Muscle layer of duodenum (tissue), 2 donors: ENCODE data around the gene MYH6.

ENCODE experiments used
- H3K27ac ChIP-seq: one replicate; pipeline ENCODE4 v1.7.0; 2013; ENCODE audit warnings: mild to moderate bottlenecking, low read length
- H3K27me3 ChIP-seq: one replicate; pipeline ENCODE4 v1.7.0; 2013; ENCODE audit warnings: low read depth, mild to moderate bottlenecking, control low read depth, low read length
- H3K36me3 ChIP-seq, 2 donors: one replicate each; pipeline ENCODE4 v1.7.0; 2013; ENCODE audit warnings: low read length in 2 of 2, control low read depth in 1 of 2, mild to moderate bottlenecking in 1 of 2; ENCODE audit not compliant: insufficient read depth in 2 of 2, control insufficient read depth in 1 of 2
- H3K4me1 ChIP-seq, 2 donors: one replicate each; pipeline ENCODE4 v1.7.0; 2013; ENCODE audit warnings: low read length in 2 of 2, mild to moderate bottlenecking in 2 of 2, control low read depth in 1 of 2, moderate library complexity in 1 of 2; ENCODE audit not compliant: insufficient read depth in 2 of 2, control insufficient read depth in 1 of 2
- H3K4me3 ChIP-seq, 2 donors: one replicate each; pipeline ENCODE4 v1.7.0; 2013; ENCODE audit warnings: low read length in 2 of 2, low read depth in 1 of 2, mild to moderate bottlenecking in 1 of 2
- H3K9me3 ChIP-seq, 2 donors: one replicate each; pipeline ENCODE4 v1.7.0; 2013; ENCODE audit warnings: low read length in 2 of 2, control low read depth in 1 of 2, mild to moderate bottlenecking in 1 of 2; ENCODE audit not compliant: control insufficient read depth in 1 of 2
- donor health status: healthy.

The MYH6 gene

DNA sequence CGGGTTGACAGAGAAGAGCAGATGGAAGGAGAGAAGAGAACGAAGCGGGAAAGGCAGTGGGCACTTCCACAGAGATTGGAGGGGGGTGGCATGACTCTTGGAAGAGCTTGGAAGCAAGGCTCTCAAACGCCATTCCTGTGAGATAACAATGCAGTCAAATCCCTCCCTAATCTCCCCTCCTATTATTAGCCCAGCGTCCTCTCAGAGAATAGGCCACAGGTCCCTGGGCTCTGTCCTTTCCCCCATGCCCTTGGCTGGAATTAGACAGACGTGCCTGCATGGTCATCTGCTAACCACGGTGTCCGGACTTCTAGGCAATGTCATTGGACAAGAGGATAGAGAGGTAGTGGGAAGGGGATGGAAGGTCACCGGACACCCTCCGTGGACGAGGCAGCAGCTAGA lies 35.3 kb upstream of the MYH6 start:
- Histone ChIP-seq H3K4me1 (no peaks in the 10 kb centered on the region), H3K4me3 (no peak overlapping the region), H3K9me3 (no peaks in the 10 kb centered on the region), H3K27me3 (no peaks in the 10 kb centered on the region), H3K36me3 (no peaks in the 10 kb centered on the region), H3K27ac (no peak overlapping the region)

DNA sequence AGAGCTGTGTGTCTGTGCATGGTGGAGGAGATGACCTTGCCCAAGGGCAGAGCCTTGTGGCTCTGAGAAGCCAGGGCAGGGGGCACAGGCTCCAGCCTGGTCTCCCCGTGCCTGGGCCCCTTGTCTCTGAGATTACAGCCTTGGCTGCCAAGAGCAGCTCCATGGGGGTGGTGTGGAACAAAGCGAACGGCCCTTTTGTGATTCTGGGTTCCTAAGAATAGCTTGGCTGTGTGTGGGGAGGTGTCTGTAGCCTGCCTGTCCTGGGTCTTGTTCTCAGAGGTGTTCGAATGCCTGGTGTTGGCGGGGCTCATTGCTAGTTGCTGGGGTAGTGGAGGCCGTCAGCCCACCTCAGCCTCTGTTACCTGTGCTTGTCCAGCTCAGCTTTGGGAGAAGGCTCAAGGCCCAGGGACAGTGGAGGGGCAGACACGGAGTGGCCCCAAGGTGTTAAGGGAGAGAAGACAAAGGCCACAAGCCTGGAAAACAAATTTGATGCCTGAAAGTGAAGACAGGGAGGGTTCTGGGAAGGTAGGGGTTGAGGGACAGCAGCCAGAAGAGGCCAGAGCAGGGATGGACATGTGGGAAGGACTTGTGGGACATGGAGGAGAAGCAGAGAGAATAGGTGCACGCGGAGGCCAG lies 34.8 kb upstream of the MYH6 start:
- no peaks in the 10 kb centered on the region for H3K9me3 ChIP-seq
- H3K27ac ChIP-seq, result no peak overlapping the region
- no peaks in the 10 kb centered on the region for H3K27me3 ChIP-seq
- no peaks in the 10 kb centered on the region for H3K36me3 ChIP-seq
- no peak overlapping the region for H3K4me3 ChIP-seq
- no peaks in the 10 kb centered on the region for H3K4me1 ChIP-seq

DNA sequence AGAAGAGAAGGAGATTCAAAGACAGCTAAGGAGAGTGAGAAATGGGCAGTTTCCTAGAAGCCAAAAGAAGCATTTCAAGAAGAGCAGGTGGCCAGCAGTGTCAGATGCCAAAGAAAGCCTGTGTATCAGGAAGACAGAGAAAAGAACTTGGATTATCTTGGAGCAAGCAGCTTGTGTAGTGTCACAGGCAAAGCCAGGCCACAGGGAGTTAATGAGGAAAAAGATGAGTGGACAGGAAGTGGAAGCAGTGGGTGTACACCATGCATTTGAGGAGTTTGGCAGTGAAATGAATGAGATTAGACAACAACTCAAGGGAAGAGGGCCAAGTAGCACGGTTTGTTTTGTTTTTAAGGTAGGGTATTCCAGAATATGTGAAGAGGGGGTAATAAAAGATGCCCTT lies 33.0 kb upstream of the MYH6 start:
- Histone ChIP-seq H3K4me3 (no peak overlapping the region), H3K27me3 (no peaks in the 10 kb centered on the region), H3K27ac (no peak overlapping the region), H3K4me1 (peaks cover 0 to 14% of the 10 kb centered on the region in 2 donors), H3K9me3 (no peaks in the 10 kb centered on the region), H3K36me3 (no peaks in the 10 kb centered on the region)

DNA sequence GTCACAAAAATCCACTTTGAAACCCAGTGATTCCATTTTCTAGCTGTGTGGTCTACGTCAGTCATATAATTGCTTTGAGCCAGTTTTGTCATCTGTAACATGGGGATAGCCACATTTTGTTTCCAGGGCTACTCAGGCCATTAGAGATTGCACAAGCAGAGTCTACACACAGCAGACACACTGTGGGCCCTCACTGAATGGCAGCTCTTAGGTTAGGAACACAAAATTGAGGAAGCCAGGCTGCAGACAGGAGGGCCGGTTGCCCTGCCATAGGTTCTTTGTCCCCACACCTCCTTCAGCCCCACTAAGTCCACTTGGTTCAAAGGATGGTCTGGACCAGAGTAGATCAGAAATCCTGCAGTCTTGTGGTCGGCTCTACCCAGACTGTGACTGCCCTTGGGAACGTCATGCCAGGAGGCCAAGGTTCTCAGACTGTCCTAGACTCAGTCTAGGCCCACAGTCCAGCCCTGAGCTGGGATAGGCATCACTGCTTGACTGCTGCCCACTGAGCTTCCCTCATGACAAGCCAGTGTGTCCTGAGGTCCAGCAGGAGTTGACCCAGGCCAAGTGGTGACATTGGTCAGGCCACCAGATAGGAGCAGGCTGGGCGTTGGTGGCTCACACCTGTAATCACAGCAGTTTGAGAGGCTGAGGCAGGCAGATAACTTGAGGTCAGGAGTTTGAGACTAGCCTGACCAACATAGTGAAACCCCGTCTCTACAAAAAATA lies 31.2 kb upstream of the MYH6 start:
- H3K36me3 ChIP-seq, result no peaks in the 10 kb centered on the region
- H3K4me3 ChIP-seq, result no peak overlapping the region
- H3K9me3 ChIP-seq, result no peaks in the 10 kb centered on the region
- peaks cover 0 to 22% of the 10 kb centered on the region in 2 donors for H3K4me1 ChIP-seq
- no peaks in the 10 kb centered on the region for H3K27me3 ChIP-seq
- H3K27ac ChIP-seq, result no peak overlapping the region

DNA sequence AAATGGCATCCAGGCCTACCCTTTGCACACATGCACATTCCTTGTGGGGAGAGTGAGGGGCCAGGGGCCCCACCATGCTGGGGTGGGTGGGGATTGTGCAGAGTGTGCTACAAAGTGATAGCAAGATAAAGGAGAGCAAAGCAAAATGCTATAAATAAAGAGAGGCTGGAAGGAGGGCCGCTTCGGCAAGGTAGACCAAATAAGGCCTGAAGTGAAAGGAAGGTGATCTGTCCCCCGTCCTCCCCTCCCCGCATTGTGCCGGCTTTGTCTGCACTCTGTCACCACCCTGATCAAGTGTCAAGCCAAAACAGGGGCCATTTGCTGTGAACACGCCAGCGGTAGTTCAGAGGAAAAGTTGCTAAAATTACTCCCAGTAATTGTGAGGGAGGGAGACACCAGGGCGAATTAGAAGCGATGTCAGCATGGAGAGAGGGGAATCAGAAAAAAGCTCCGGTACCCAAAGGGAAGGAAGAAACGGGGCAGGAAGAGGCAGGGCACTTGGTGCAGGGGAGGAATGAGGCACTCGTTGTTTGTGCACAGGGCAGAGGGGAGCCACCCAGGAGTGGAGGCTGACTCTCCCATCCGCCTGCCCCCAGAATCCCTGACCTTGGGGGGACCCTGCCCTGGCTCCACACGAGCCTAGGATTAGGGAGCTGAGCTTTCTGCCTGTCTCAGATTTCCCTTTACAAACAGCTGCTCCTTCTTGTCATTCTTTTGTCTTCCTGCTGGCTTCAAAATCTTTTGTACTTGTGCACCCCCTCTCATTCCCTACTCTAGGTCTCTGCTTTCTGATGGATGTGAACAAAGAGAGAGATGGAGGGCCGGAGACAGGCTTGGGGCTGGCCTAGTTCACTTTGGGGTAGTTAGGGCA lies 30.3 kb upstream of the MYH6 start:
- Histone ChIP-seq H3K36me3 (no peaks in the 10 kb centered on the region), H3K9me3 (no peaks in the 10 kb centered on the region), H3K4me1 (peaks cover 0 to 22% of the 10 kb centered on the region in 2 donors), H3K27me3 (no peaks in the 10 kb centered on the region), H3K4me3 (no peak overlapping the region), H3K27ac (no peak overlapping the region)

GRCh38 chr14:23437133-23438100 lies 29.3 kb upstream of the MYH6 start:
- Histone ChIP-seq H3K27ac (no peak overlapping the region), H3K36me3 (no peaks in the 10 kb centered on the region), H3K4me3 (no peak overlapping the region), H3K4me1 (peaks cover 0 to 22% of the 10 kb centered on the region in 2 donors), H3K27me3 (no peaks in the 10 kb centered on the region), H3K9me3 (no peaks in the 10 kb centered on the region)

DNA sequence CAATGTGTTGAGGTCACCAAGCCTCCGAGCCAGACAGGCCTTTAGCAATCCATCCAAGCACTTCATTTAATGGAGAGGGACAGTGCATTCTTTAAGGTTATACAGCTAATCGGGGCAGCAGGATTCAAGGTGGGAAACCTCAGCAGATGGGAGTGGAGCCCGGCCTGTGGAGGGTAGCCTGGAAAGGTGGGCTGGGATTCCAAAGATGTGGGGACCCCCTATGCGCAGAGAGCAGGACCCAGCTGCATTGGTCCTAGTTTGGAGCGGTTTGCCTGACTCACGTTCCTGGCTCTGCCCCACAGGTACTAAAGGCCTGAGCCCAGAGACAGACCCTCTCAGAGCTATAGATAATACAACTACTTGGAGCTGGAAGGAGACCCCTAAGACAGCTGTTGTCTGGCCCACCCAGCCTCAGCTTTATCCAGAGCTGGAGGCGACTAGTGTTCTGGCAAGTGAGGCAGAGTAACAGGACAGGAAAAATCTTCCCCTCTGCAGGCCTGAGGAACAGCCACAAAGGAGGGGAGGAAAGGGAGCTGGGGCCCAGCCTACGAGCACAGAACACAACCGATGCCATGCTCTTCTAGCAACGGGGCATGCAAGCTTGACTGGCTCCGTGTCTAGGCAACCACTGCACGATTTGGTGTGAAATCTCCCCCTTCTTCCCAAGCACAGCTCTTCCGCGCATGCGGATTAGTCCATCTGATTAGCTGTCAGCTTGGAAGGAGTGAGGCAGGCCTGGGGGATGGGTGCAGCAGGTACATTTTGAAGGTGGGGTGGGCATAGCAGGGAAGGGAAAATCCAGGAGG lies 28.5 kb upstream of the MYH6 start:
- Histone ChIP-seq H3K4me3 (no peak overlapping the region), H3K27ac (no peak overlapping the region), H3K36me3 (no peaks in the 10 kb centered on the region), H3K4me1 (peaks cover 0 to 22% of the 10 kb centered on the region in 2 donors), H3K27me3 (no peaks in the 10 kb centered on the region), H3K9me3 (no peaks in the 10 kb centered on the region)

- no peaks in the 10 kb centered on the region for H3K36me3 ChIP-seq
- no peak within 1 kb of the TSS for H3K4me3 ChIP-seq
- H3K9me3 ChIP-seq, result no peaks in the 10 kb centered on the region
- no peaks in the 10 kb centered on the region for H3K27me3 ChIP-seq
- H3K27ac ChIP-seq, result no peak within 1 kb of the TSS
- H3K4me1 ChIP-seq, result peaks cover 0 to 22% of the 10 kb centered on the region in 2 donors
Observed at GRCh38 chr14:23435543-23436326, 27.7 kb upstream of the MYH6 start, which contains the start of gene MYH7. Gene MYH7 (minus strand): TSS chr14:23435660. CDS start chr14:23433732, 1,928 bp downstream.

GRCh38 chr14:23434488-23435222 lies 26.6 kb upstream of the MYH6 start:
- H3K9me3 ChIP-seq, result no peaks in the 10 kb centered on the region
- no peak overlapping the region for H3K27ac ChIP-seq
- H3K36me3 ChIP-seq, result no peaks in the 10 kb centered on the region
- H3K4me1 ChIP-seq, result peaks cover 0 to 22% of the 10 kb centered on the region in 2 donors
- H3K27me3 ChIP-seq, result no peaks in the 10 kb centered on the region
- no peak overlapping the region for H3K4me3 ChIP-seq
